ENCODE results near the gene GFOD2. TPM values are rescaled to one million over a fixed set of nuclear protein-coding genes. Genes with fewer than 3 reads are reported as not detected.

The GFOD2 gene
- total and polyA plus RNA-seq, 2 of the 8 experiments (the other 6 are each of a cell fraction or from before 2014, with no cell fraction given) = 21.4 to 33.2 TPM

DNA sequence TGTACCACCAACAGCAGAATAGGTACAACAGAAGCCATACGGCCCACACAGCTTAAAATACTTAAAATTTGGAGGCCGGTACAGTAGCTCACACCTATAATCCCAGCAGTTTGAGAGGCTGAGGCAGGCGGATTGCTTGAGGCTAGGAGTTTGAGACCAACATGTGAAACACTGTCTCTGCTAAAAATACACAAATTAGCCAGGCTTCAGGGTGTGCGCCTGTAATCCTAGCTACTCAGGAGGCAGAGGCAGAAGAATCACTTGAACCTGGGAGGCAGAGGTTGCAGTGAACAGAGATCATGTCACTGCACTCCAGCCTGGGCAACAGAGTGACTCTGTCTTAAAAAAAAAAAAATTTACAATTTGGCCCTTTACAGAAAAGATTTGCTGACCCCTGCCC is 17.0 kb downstream of the GFOD2 start:
- Histone ChIP-seq H4K5ac (ENCODE audit: insufficient read length, low read depth, low read length) (no peak overlapping the region), H3K14ac (ENCODE audit: insufficient read length) (no peak overlapping the region), H2BK12ac (ENCODE audit: low read depth, low read length) (no peak overlapping the region), H2BK15ac (ENCODE audit: low read length) (no peak overlapping the region), H3K4me1 (replicated peaks in 1 of 4; ENCODE audit: control insufficient read depth in 3 of 4, insufficient read depth in 4 of 4, low read length in 3 of 4) (peaks cover 0 to 3% (median 2%) of the 10 kb centered on the region in 4 experiments; a peak in 1 of 7 replicates), H4K91ac (replicated peaks; ENCODE audit: insufficient read length, low read length) (no peak overlapping the region), H3K27ac (ENCODE audit: low read depth, low read length) (no peak overlapping the region), H4K8ac (ENCODE audit: extremely low read depth, insufficient read depth, low read length) (no peak overlapping the region), H3K18ac (ENCODE audit: extremely low read depth, low read length) (no peak overlapping the region), H3K9ac (replicated peaks in 1 of 4; ENCODE audit: extremely low read depth in 1 of 4, low read depth in 3 of 4, low read length in 3 of 4) (no peak overlapping the region), H3K4me2 (ENCODE audit: insufficient read depth in 1 of 2, low read depth in 2 of 2, low read length in 2 of 2) (no peak overlapping the region), H3K4ac (replicated peaks; ENCODE audit: insufficient read length, low read depth, low read length) (no peak overlapping the region), H3K4me3 (ENCODE audit: extremely low read depth in 1 of 4, insufficient read depth in 2 of 4, low read depth in 3 of 4, low read length in 4 of 4) (no peak overlapping the region), H3K79me2 (ENCODE audit: control insufficient read depth in 1 of 2, insufficient read depth in 2 of 2, low read length in 2 of 2) (peaks cover 0 to 30% of the 10 kb centered on the region in 2 experiments; a peak in 2 of 4 replicates), H2BK20ac (ENCODE audit: low read length) (no peak overlapping the region), H3K9me3 (ENCODE audit: insufficient read depth in 2 of 2, low read depth in 1 of 2, low read length in 1 of 2) (peaks cover 0 to 4% of the 10 kb centered on the region in 2 experiments; a peak in 1 of 4 replicates), H3K27me3 (replicated peaks in 1 of 4; ENCODE audit: control insufficient read depth in 3 of 4, extremely low read depth in 1 of 4, insufficient read depth in 3 of 4, low read length in 3 of 4) (no peaks in the 10 kb centered on the region), H3K56ac (replicated peaks; ENCODE audit: insufficient read length, low read depth, low read length) (no peak overlapping the region), H3K23ac (ENCODE audit: insufficient read length) (no peak overlapping the region), H3K23me2 (ENCODE audit: low read depth, low read length) (no peaks in the 10 kb centered on the region), H3K36me3 (ENCODE audit: control insufficient read depth in 2 of 4, insufficient read depth in 4 of 4, low read length in 3 of 4) (peaks cover 0 to 3% (median 0%) of the 10 kb centered on the region in 4 experiments; a peak in 1 of 8 replicates), H2BK5ac (ENCODE audit: low read depth, low read length) (no peak overlapping the region), H4K20me1 (replicated peaks in 1 of 2; ENCODE audit: control insufficient read depth in 1 of 2, insufficient read depth in 2 of 2, low read length in 2 of 2) (peaks cover 0 to 3% of the 10 kb centered on the region in 2 experiments), H3K79me1 (ENCODE audit: low read depth, low read length) (peaks cover 7% of the 10 kb centered on the region; the same call in 1 of the 2 replicates), H2AK5ac (ENCODE audit: low read depth, low read length) (no peak overlapping the region), H2BK120ac (replicated peaks; ENCODE audit: low read depth, low read length) (no peak overlapping the region), H2AFZ (ENCODE audit: low read length) (no peak overlapping the region)
- FAIRE-seq (no peak), DNase-seq (ENCODE audit: low read depth in 1 of 2, low spot score in 2 of 2) (no peak)
- ChIA-PET CTCF (ENCODE audit: partially characterized antibody) (interaction anchor here (0.6 to 1.2 kb wide), 2 partner anchors 15 to 29 kb away, joined by 3 to 4 read pairs; no protein-coding TSS in a partner anchor), POLR2A (ENCODE audit: partially characterized antibody) (interaction anchor here (0.6 to 0.7 kb wide), 3 partner anchors 19 to 285 kb away, joined by 3 to 4 read pairs (median 3); partner anchors contain the start of gene PSKH1)
- TF ChIP-seq FOSL1 (IDR thresholded peaks at IDR 0.05; ENCODE audit: insufficient read depth, low read depth, low read length) (no peak), TCF12 (IDR thresholded peaks at IDR 0.05; ENCODE audit: low read depth, low read length) (no peak), NANOG (IDR thresholded peaks at IDR 0.05; ENCODE audit: insufficient read depth, low read depth, low read length, poor library complexity, severe bottlenecking) (no peak), JUND (IDR thresholded peaks at IDR 0.05; ENCODE audit: low read length) (no peak), SIX5 (IDR thresholded peaks at IDR 0.05; ENCODE audit: low read depth, low read length) (no peak), RBBP5 (IDR thresholded peaks at IDR 0.05; ENCODE audit: borderline replicate concordance, low read depth, low read length) (no peak), BCL11A (IDR thresholded peaks at IDR 0.05; ENCODE audit: low read depth in 2 of 2, low read length in 2 of 2) (no peak)
- WGBS, 2 experiments (ENCODE audit: extremely low coverage in 1 of 2, insufficient coverage in 1 of 2, insufficient read length in 1 of 2, insufficient replicate concordance in 2 of 2, low coverage in 1 of 2, low lambda C conversion rate in 2 of 2, missing lambda C conversion rate in 1 of 2) = 87% methylated on average over 4 of the region's 4 CpGs; no CpG with 5 or more reads in 1 of the 2 experiments

Data from H1 (cell line).